Kidney glomerular epithelial cell (primary cell): ENCODE results near the gene UEVLD.

ENCODE experiments used
- DNase-seq: peaks from one replicate; lab custom pipeline; 2025; lab: John Stamatoyannopoulos, UW

The UEVLD gene

DNA sequence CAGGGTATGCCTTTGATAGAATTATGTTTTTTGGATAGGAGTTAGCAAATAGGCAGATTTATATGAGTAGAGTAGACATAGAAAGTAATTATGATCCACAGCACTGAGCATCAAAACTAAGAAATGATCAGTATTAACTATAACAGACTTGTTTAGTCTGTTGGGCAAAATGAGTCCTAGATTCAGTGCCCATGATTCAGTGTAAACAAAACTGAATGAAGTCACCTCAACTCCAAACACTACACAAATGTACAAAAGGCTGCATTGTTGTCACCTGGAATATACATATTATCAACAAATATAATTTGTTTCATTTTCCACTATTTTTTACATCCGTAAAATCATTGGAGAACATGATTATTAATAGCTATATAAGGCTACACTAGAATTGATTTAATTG is 6.7 kb downstream of the UEVLD start:
- DNase-seq, result no peak

DNA sequence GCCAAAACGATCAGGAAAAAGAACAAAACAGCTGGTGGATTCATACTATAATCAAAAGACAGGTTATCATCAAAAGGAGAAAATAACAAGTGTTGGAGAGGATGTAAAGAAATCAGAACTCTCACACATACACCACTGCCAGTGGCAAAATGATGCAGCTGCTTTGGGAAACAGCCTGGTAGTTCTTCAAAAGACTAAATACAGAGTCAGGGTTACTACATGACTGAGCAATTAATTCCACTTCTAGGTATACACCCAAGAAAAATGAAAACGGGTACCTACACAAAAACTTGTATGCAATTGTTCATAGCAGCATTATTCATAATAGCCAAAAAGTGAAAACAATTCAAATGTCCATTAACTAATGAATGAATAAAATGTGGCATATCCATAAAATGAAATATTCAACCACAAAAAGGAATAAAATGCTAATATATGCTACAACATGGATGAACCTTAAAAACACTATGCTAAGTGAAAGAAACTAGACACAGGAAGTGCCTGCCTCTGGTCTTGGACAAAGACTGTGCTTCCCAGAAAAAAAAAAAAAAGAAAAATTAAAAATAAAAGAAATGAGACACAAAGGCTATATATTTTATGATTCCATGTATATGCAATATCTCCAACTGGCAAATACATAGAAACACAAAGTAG is 8.3 kb downstream of the UEVLD start:
- no peak for DNase-seq

DNA sequence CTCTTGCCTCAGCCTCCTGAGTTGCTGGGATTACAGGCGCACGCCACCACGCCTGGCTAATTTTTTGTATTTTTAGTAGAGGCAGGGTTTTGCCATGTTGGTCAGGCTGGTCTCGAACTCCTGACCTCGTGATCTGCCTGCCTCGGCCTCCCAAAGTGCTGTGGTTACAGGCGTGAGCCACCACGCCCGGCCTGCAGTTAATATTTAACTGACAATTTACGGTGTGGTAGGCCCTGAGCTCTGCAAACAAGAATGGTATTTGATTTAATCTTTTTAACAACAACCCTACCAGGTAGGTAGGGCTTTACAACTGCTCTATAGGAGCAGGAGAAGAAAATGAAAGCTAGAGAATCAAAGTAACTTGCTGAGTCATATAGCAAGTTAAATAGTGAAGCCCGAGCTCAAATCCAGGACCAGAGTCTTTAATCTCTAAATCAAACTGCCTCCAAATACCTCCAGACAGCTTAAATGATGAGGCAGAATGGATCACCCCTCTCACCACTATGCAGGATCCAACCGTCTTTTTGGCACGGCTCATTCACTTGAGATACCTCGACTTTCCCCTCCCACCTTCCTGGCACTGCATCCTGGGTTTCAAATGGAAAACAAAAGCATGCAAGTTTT is 9.4 kb downstream of the UEVLD start:
- DNase-seq, result no peak

DNA sequence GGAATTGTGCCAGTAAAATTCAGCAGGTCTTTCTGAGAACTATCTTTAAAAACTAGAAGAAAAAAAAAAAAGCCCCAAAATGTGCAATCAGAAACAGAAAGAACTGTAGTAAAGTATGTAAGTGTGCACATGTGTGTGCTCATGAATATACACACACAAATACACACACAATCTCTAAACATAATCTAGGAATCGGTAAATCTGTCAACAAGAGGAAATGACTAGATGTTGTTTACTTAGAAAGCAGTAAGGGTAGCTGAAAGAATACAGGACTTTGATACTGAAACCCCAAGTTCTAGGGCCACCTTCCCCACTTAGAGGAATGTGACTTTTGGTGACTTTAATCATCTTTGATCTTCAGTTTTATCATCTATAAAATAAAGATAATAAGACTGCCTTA is 13.2 kb downstream of the UEVLD start:
- no peak for DNase-seq

DNA sequence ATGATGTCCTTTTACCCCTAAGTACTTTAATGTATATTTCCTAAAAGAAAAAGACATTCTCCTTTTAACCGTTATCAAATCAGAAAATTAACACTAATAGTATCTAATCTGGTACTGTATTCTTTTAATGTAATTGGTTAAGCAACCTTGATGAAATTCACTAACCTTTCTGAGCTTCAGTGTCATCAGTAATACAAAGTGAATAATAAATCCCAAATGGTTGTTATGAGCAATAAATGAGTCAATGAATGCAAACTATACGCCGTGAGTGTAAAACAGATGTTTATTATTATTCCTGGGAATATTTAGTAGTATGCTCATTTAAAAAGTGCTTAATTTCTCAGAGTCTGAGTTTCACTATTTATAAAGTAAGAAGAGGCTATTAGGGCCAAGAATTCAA is 21.5 kb downstream of the UEVLD start:
- no peak for DNase-seq

DNA sequence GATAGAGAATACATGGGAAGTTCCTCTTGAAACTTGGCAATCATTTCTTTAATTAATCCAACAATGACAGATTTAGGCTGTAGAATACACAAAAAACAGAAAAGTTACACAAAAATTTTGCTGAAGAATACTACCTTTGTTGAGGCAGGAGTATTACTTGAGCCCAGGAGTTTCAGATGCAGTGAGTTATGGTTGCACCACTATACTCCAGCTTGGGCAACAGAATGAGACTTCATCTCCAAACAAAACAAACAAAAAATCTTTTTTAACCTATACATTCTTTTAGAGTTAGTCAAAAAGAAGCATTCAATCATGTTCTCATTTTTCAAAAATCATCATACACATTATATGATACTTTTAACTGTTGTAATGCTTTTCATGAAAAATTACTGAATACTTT is 22.1 kb downstream of the UEVLD start:
- no peak for DNase-seq

DNA sequence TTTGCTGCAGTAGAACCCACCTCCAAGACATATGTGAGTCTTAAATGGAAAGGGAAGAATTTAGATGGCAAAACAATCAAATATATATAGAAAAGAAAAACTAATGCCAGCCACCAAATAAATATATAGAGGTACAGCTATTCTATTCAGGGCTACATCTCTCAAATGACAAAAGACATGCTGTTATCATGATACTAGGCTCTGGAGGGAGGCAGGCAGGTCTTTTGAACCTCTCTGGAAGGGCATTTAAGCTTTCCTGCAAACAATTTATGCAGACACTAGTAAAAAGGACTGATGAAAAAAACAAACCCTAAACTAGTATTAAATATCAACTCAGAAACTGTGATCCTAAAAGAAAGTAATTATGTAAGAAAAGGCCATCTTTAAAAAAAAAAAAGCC is 24.4 kb downstream of the UEVLD start:
- no peak for DNase-seq

DNA sequence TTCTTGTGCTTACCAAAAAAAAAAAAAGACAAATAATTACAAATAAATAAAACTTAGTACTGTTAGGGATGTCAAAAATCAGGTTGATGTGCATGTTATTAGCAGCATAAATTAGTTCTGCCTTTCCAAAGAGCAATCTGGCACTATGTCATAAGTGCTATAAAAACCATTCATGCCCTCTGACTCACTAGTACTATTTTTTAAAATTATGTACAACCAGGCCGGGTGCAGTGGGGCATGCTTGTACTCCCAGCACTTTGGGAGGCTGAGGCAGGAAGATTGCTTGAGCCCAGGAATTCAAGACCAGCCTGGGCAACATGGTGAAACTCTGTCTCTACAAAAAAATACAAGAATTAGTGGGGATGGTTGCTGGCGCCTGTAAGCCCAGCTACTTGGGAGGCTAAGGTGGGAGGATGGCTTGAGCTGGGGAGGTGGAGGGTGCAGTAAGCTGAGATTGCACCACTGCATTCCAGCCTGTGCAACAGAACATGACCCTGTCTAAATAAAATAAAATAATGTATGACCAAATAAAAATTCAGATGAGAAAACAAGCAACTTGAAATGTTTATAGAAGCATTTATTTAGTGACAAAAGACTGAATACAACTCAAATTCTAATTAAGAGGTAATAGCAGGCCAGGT is 25.3 kb downstream of the UEVLD start:
- no peak for DNase-seq

DNA sequence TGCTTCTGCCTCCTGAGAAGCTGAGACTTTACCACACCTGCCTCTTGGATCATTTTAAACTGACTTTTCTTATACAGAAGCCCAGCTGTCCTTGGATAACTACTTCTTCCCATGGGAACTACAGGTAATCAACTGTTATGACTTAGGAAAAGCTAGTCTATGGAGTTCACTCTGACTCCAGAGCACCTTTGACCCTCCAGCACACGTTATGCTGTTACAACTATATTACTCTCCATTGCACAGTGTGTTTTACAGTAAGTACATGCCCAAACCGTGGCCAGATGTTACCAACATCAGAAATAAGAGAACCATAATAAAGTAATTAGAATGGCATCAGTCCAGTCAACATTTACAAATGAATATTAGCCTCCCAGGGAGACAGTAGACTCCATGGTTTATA is 40.5 kb downstream of the UEVLD start:
- no peak for DNase-seq

DNA sequence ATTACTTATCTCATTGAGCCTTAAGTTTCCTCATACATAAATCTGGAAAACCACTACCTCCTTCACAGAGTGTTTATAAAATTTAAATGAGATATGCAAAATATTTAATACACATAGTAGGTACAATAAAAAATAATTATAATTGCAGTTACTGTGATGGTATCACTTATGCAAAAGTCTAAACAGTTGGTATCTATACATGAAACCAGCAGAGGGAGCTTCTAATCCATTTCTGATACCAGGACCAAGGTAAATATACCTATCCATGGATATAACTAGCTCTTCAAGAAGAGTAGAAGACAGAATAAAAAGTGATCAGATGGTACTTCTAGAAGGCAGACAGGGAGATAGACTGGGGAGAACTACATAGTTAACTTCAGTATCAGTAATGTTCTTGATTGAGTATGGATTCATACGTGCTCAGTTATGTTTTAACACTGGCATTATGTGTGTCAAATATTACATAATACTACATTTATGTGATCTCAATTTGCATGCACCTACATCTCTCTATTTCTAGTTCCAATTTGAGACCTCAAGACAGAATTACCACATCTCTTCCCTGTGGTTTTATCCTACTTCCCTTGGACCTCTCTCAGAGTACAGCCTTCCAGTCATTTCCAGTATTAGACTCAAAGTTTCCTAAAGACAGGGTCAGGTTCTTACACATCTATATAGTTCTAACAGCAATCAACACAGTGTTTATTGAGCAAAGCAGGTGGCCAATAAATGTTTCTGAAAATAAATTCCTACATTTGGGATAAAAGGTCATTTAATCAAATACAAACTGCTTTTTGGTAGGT is 48.1 kb downstream of the UEVLD start:
- DNase-seq, result peak; percentile 4

DNA sequence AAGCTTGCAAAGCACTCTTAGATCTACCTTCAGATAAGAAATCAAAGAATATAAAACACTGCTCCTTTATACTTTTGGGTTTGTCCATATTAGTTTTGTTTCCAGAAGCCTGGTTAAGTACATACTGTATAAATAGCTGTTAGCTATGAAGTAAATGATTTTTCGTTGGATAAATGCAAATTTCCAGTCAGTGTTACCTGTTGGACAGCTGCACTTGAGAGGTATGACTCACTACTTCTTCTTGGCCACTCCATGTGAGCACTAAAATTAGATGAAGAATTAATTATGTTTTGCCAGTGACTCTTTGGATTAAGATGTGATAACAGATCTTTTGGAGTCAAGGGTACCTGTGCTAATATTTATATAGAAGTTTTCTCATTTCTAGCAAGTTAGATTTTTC is 52.3 kb downstream of the UEVLD start:
- DNase-seq, result no peak

DNA sequence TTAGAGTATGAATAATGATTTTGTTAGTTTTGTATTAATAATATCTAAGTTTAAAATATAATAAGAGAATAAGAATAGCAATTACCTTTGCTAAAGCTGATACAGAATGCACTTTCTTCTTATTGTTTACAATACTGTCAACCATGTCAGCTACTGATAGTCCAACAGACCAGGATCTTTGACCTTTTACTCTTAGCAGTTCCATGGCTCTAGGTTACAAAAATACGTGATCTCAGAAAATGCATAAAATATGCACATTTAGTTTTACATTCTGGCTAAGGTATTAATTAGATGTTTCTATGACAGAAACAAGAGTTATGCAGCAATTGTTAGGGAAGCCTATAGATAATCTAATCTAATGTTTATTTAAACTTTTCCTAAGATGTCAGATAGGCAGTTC is 54.3 kb downstream of the UEVLD start:
- no peak for DNase-seq

DNA sequence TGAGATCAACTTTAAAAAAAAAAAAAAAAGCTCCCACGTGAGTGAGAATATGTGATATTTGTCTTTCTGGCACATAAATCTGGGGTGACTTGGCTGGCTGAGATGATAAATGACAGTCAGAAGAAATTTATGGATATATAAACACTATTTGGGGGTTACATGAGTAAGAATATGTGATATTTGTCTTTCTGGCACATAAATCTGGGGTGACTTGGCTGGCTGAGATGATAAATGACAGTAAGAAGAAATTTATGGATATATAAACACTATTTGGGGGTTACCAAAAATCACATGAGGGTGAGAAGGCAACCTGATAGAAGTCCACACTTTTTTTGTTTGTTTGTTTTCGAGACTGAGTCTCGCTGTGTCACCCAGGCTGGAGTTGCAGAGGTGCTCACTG is 55.2 kb downstream of the UEVLD start:
- DNase-seq, result no peak

DNA sequence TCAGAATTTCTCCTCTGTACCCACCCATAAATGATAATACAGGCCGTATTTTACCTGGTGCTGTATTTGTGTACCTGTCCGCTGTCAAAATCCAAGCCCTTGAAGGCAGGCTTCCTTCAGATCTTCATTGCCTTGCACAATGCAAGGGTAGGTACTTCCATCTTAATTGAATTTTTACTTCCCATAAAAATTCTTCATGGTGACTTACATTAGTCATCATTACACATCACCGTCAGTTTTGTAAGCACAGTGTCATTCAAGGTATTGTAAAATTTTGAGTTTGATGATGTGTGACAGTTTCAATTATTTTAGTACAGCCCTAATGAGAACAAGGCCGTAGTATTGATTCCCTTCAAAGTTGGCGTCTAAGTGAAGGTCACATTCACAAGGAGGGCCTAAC is 61.0 kb downstream of the UEVLD start:
- DNase-seq, result peak; percentile 49

DNA sequence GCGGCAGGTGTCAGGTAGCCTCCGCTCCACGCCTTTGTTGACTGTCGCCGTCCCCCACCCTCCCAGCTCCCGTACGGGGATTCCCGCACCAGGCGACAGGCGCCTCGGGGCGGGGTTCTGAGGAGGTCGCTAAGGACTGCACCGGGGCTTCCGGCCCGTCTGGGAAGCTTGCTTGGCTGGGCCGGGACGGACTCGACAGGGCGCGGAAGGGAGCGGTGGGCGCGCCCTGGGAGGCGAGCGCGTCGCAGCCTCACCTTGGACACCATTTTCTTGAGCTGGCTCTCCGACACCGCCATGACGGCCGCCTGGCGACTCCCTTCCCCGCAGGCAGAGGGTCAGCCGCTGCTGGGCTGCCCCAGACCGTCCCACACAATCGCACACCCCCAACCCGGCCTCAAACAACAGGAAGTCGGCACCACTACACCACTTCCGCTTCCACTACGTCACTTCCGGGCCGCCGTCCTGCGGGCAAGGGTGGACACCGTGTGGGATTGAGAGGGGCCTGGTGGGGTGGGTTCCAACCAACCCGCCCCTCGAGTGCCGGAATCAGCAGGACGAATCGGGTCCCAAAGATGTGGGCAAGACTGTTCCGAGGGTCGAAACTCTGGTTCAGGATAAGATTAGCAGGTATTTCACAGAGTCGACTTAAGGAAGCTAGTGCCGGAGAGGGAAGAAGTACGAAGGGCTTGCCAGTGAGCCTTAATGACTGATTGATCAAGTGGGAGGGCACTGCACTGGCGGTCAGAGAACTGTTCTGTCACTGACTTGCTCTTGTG is 61.8 kb downstream of the UEVLD start, which contains the start of gene TSG101:
TSG101 (minus strand) TSS at position 422 of the 776 bp plus-strand sequence; CDS start at position 296, 126 bp downstream.
- DNase-seq, result peak; percentile 91

DNA sequence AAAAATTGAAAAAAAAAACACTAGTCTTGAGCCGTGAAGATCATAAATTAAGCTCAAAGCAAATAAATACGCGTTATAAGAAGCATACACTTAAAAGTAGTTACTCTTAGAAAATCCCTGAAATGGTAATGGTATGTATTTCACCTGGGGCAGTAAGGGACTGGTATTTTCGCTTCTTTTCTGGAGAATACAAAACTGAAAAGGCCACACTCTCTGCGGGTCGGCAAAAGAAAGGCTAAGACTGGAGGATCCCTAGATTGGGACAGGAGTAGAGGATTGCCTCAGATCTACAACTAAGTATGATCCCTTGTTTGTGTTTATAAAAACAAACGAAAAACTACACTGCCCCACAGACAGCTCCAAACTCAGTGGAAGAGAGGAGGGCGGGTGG is 62.4 kb downstream of the UEVLD start:
- peak; percentile 58 for DNase-seq

DNA sequence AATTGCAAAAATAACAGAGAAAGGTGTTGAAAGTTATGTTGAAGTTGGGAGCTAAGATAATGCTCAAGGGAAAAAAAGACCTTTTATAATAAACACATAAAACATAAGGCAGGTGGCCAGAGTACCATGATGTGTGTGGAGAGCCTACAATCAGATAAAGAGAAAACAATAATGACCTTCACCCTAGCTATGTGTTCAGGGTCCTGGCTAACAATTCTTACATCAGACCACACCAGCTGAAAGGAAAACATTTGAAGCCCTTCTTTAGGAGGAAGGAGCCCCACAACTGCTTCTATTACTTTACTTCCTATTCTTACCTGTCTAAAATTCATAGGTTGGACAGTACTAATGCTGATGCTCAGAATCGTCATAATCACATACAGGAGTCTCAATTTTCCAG is 64.3 kb downstream of the UEVLD start:
- DNase-seq, result no peak

DNA sequence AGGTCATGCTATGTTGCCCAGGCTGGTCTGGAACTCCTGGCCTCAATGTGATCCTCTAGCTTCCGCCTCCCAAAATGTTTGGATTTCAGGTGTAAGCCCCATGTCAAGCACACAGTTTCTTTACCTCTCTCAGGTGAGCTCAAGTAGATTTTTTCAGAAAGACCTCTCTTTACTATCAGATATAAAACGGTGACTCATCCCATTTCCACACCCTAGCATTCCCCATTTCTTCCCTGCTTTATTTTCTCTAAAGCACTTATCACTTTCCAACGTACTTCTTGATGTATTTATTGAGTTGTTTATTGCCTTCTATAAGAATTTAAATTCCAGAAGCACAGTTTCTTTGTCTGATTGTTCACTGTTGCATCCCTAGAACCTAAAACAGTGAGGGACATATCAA is 65.5 kb downstream of the UEVLD start:
- DNase-seq, result no peak

DNA sequence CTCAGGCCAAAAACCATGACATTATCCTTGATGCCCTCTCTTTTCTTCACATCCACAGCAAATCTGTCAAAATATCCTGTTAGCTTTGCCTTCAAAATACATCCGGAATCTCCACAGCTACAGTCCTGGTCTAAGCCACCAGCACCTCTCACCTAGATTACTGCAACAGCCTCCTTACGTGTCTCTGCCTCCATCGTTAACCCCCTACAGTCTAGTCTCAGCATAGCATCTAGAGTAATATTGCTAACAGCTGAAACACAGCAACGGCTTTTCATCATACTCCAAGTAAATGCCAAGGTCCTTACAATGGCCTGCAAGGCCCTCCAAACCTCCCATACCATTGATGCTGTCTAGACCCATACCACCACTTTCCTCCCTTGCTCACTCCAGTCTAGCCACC is 66.1 kb downstream of the UEVLD start:
- DNase-seq, result no peak

DNA sequence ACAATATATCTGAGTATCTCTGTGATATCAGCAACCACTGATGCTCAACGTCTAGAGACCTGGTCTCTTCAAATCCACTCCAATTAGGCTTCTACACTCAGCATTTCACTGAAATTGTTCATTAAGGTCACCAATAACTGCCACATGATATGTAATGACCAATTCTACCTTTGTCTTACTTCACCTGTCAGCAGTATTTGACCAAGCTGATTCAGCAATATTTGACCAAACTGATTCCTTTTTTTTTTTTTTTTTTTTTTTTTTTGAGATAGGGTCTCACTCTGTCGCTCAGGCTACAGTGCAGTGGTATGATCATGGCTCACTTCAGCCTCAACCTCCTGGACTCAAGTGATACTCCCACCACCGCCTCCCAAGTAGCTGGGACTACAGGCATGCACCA is 67.4 kb downstream of the UEVLD start:
- DNase-seq, result no peak

DNA sequence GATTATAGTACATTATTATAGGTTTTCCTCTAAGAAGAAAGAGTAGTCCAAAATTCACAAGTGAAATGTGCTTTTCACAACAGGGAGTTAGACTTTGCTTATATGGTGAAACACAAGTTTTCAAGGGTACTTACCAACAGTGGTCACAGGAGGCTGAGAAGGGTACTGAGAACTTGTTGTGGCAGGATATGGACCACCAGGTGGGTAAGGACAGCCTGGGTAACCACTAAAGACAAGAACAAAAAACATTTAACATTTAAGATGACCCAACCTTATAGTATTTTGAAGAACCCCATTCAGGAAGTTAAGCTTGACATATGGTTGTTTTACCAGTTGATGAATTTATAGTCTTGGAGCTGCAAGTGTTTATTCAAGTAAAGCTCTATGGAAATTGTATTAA is 86.2 kb downstream of the UEVLD start:
- no peak for DNase-seq

DNA sequence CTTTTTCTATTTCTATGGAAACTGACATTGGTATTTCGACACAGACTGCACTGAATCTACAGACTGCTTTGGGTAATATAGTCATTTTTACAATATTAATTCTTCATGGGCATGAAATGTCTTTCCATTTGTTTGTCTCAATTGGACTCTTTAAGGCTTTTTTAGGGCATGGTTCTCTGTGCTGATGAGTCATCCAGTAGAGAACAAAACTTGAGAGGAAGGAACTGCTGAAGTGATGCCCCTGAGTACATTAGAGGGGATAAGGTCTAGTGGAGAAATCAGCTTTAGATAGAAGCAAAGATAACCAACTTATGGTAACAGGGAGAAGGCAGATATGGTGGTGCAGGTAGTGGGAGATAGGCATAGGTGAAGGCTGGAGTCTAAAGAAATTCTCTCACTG is 86.9 kb downstream of the UEVLD start:
- no peak for DNase-seq
